ENCODE data around the gene WDFY1. TPM values are rescaled to one million over a fixed set of nuclear protein-coding genes. Genes with fewer than 3 reads are reported as not detected.

Gene WDFY1
- total and polyA plus RNA-seq, 2 donors (not counting 3 experiments of a cell fraction or from before 2014, with no cell fraction given) = 54.7 to 68.7 TPM

DNA sequence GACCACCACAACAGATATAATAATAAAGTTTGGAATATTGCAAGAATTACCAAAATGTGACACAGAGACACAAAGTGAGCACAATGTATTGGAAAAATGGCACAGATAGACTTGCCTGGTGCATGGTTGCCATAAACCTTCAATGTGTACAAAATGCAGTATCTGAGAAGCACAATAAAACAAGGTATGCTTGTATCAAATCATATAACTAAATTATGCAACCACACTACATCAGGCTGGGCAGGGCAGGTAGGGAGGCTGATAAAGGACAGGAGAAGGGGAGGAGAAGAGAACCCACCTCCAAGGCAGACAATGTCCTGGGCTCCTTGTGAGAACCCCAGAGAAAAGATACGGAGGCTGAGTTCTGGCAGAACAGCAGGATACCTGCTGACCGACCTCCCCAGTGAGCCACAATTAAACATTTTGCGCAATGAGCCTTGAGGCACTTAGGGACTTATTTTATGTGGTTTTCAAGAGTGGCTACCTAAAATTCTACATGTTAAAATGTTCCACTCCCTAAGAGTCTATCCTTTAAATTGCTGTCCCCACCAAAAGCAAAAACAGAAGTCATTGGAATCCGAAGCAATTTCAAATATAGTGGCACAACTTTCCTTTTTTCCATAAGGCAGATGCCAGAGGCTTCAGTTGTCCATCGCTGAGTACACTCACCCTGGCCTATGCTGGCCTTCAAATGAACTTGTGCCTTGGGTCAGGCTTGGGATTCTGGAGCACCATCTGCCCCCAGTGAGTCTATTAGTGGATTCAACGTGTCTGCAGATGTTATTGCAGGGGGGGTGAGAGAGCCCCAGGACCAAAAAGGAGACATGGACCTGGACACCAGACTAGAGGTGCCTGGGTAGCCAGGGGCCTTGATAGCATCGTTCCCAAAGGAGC is 16.8 kb downstream of the WDFY1 start:
- ChIA-PET CTCF (no interaction called here), POLR2A (no interaction called here)
- H3K27me3 ChIP-seq (ENCODE audit: control insufficient read depth in 2 of 2, insufficient read depth in 2 of 2, low read length in 2 of 2) = no peaks in the 10 kb centered on the region
- DNase-seq (ENCODE audit: low read depth, low spot score) (no peak), FAIRE-seq (no peak)
- no peaks in the 10 kb centered on the region for H3K9me1 ChIP-seq (replicated peaks; ENCODE audit: control insufficient read depth, extremely low read depth, insufficient read depth, low read length)
- dilution Hi-C loops (cut with MboI; ENCODE audit: extremely low pct_ligation_motif_present, low sequenced_read_pairs) = no loop called here
- H3K4me3 ChIP-seq (replicated peaks in 1 of 3; ENCODE audit: insufficient read depth in 1 of 3, low read depth in 1 of 3, low read length in 3 of 3) = no peak overlapping the region
- no peak overlapping the region for H3K27ac ChIP-seq (ENCODE audit: insufficient read depth, low read depth, low read length)
- BruUV-seq (replicated peaks) = no TSS peak
- H3K79me2 ChIP-seq (ENCODE audit: control insufficient read depth, insufficient read depth, low read length) = peaks cover 81% of the 10 kb centered on the region
- H3K4me1 ChIP-seq (ENCODE audit: control insufficient read depth, extremely low read depth, insufficient read depth, low read length) = peaks cover 22% of the 10 kb centered on the region
- TF ChIP-seq MYC (IDR thresholded peaks at IDR 0.05; ENCODE audit: low read depth, low read length) (no peak), POLR2AphosphoS5 (IDR thresholded peaks at IDR 0.05; ENCODE audit: insufficient read depth, low read depth, low read length) (no peak), FOS (IDR thresholded peaks at IDR 0.05; ENCODE audit: borderline replicate concordance, insufficient read depth, low read length) (no peak), POLR2A (IDR thresholded peaks at IDR 0.05; ENCODE audit: low read depth, low read length) (no peak), GATA2 (IDR thresholded peaks at IDR 0.05; ENCODE audit: insufficient read depth, insufficient read length, low read depth, low read length) (no peak), JUN (IDR thresholded peaks at IDR 0.05; ENCODE audit: borderline replicate concordance, insufficient read depth, insufficient read length, low read depth) (no peak), EZH2 (IDR thresholded peaks at IDR 0.05; ENCODE audit: borderline replicate concordance, low read depth, low read length, severe bottlenecking) (no peak)
- TF ChIP-seq, protein P1, sequence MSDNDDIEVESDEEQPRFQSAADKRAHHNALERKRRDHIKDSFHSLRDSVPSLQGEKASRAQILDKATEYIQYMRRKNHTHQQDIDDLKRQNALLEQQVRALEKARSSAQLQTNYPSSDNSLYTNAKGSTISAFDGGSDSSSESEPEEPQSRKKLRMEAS (IDR thresholded peaks at IDR 0.05; ENCODE audit: insufficient read depth, insufficient read length) = no peak
- TF ChIP-seq, protein P2, sequence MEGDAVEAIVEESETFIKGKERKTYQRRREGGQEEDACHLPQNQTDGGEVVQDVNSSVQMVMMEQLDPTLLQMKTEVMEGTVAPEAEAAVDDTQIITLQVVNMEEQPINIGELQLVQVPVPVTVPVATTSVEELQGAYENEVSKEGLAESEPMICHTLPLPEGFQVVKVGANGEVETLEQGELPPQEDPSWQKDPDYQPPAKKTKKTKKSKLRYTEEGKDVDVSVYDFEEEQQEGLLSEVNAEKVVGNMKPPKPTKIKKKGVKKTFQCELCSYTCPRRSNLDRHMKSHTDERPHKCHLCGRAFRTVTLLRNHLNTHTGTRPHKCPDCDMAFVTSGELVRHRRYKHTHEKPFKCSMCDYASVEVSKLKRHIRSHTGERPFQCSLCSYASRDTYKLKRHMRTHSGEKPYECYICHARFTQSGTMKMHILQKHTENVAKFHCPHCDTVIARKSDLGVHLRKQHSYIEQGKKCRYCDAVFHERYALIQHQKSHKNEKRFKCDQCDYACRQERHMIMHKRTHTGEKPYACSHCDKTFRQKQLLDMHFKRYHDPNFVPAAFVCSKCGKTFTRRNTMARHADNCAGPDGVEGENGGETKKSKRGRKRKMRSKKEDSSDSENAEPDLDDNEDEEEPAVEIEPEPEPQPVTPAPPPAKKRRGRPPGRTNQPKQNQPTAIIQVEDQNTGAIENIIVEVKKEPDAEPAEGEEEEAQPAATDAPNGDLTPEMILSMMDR (IDR thresholded peaks at IDR 0.05; ENCODE audit: extremely low read depth in 1 of 2, insufficient read depth in 1 of 2, low read depth in 1 of 2, low read length in 2 of 2) = no peak
- intact Hi-C loops (cut with micrococcal nuclease) = no loop called here
- no peaks in the 10 kb centered on the region for H3K36me3 ChIP-seq (ENCODE audit: control insufficient read depth in 2 of 2, extremely low read depth in 1 of 2, insufficient read depth in 2 of 2, low read length in 2 of 2)
- H4K20me1 ChIP-seq (replicated peaks; ENCODE audit: control insufficient read depth, extremely low read depth, insufficient read depth, low read length) = peaks cover 2% of the 10 kb centered on the region
- H3K4me2 ChIP-seq (ENCODE audit: insufficient read depth, low read length) = no peak overlapping the region
- no peak overlapping the region for H3K9ac ChIP-seq (replicated peaks; ENCODE audit: extremely low read depth, insufficient read depth, low read length)
- H2AFZ ChIP-seq (ENCODE audit: low read depth, low read length) = no peak overlapping the region
- H3K9me3 ChIP-seq (replicated peaks; ENCODE audit: control insufficient read depth, insufficient read depth, low read length) = peaks cover 4% of the 10 kb centered on the region

Data from endothelial cell of umbilical vein (primary cell).